GM15510 (cell line): ENCODE measurements around the gene UFD1.

Experiments used
- POLR2A ChIP-seq: IDR thresholded peaks from 3 replicates; pipeline ENCODE4 v1.6.1; 2011; ENCODE audit warnings: borderline replicate concordance; ENCODE audit not compliant: insufficient read length; ENCODE audit errors: extremely low read depth

UFD1 gene

GRCh38 chr22:19494001-19494560, 15.1 kb upstream of the UFD1 start:
- no peak for TF ChIP-seq POLR2A

- TF ChIP-seq POLR2A = no peak
Measured at GRCh38 chr22:19492504-19493174, 13.6 kb upstream of the UFD1 start.

DNA sequence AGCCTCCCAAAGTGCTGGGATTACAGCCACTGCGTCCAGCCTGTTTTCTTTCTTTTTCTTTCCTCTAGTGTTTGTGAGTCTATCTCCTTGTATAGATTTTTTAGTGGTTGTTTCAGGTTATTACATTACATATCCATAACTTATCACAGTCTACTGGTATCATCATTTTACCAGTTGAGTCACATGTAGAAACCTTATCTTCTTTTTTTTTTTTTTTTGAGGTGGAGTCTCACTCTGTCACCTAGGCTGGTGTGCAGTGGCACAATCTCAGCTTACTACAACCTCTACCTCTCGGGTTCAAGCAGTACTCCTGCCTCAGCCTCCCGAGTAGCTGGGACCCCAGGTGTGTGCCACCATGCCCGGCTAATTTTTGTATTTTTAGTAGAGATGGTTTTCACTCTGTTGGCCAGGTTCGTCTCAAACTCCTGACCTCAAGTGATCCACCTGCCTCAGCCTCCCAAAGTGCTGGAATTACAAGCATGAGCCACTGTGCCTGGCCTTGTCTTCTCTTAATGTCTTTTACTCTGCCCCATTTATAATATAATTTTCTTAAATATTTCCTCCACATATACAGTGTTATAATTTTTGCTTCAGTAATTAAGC, 11.7 kb upstream of the UFD1 start:
- no peak for TF ChIP-seq POLR2A

DNA sequence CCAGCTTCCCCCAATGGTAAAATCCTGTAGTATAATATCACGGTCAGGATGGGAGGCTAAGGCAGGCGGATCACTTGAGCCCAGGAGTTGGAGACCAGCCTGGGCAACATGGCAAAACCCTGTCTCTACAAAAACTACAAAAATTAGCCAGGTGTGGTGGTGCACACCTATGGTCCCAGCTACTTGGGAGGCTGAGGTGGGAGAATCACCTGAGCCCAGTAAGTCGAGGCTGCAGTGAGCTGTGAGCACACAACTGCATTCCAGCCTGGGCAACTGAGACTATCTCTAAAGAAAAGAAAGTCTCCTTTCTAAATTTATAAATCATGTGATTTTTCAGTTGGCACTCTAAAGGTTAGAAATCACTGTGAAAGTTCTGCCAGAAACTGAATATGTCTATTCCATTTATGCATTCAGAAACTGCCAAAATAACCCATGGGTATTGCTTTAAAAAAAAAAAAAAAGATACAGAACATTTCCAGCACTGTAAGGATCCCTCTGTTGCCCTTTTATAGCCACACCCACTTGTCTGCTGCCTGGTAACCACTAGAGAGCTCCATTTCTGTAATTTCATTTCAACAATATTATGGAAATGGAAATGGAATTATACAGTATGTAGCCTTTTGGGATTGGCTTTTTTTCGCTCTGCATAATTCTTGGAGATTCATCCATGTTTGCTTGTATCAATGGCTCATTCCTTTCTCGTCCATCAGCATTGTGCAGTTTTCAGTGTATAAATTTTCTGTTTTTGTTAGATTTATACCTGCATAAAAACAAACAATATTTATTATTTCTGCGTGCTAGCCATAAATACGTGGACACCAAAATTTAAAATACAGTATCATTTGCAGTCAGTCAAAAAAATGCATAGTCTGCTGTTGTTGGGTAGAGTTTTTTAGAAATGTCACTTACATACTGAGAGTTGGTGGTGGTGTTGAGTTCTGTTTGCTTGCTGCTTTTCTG, 10.2 kb upstream of the UFD1 start:
- TF ChIP-seq POLR2A = no peak

DNA sequence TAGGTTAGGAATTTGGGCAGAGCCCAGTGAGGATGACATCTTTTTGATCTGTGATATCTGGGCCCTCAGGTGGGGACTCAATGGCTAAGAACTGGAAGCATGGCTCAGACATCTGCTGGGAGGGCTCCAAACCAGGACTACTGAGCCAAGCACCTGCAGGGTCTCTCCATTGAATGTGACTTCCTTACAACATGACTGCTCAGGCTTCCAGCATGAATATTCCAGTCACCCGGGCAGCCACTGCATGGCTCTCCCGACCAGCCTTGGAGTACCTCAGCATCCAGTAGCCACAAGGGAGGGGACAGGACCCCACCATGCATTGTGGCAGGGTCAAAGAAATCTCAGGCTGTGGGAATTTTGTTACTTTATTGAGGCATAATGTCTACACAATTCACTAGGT, 9.3 kb upstream of the UFD1 start:
- no peak for TF ChIP-seq POLR2A

- no peak for TF ChIP-seq POLR2A
Measured at GRCh38 chr22:19483481-19484244, 4.7 kb upstream of the UFD1 start.

DNA sequence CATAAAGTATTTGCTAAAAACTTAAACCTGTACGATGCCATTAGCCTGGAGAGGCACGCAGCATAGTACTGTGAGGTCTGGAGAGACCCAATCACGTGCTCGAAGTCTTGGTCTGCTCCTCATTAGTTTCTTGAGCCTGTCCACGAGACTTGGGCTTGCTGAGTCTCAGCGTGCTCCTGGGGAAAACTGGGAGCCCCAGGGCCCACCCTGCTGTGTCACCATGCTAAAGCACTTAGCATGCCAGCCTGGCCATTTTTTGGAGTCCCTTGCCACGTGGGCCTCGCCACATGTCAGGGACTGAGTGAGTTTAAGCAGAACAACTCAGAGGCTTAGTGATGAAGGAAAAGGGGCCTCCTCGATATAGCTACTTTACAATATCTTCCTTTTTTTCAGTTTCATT, 3.3 kb upstream of the UFD1 start:
- TF ChIP-seq POLR2A = no peak

DNA sequence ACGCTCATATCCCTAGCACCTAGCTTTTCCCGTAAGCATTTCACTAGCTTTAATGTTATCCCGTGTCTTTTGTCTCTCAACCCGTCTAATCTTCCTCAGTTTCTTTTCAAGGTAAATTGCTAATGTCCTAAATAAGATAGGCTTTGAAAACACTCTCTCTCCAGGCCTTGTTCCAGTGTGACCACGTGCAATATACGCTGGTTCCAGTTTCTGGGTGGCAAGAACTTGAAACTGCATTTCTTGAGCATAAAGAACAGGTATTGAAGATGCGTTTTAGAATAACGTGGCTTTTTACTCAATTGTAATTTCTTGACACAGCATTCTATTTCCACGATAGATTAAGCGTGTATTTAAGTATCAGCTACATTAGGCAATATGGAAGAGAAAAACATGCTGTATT, 1.8 kb upstream of the UFD1 start:
- TF ChIP-seq POLR2A = no peak

DNA sequence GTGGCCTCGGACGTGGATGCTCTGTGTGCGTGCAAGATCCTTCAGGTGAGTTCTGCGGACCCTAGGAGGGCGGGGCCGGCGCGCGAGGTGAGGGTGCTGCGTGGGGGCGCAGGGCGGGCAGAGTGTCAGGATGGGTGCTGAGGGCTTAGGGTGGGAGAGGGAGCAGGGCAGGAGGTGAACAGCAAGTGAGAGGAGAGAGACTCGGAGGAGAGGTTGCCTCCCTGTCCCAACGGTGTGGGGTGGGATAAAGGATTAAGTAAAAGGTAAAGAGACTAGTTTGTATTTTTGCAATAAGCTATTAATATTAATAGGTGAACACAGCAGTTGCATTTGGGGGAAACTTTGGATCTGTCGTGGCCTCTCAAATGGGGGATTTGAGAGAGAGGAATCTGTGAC, 1.2 kb upstream of the UFD1 start:
- no peak for TF ChIP-seq POLR2A

DNA sequence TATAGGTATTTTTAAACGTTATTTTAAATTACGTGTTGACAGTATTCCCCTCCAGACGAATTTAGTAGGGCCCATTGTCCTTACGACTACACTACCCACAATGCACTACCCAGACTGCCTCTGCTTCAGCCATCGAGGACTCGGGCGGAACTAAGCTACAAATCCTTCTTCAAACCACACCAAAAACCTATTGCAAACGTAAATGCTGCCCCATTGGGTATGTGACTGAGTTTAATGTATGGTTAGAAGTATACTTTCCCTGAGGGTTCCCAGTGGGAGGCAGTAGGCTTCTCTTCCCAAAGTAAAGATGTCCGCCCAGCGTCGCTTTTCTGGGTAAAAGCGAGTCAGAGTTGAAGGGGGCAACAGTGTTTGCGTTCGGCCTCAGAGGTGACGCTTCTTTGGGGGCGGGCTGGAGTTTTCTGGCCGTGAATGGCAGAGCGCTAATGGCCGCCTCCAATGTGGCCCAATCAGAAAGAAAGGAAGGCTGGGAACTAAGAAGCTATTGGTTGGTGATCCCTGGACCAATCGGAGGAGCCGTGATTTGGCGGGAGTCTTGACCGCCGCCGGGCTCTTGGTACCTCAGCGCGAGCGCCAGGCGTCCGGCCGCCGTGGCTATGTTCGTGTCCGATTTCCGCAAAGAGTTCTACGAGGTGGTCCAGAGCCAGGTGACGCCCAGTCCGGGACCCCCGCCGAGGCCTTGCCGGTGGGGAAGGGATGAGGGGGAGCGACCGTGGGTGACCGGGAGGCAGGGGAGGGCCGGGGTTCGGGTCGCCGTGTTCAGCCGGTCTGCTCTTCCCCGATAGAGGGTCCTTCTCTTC, 571 bp upstream of the UFD1 start, which contains the start of gene CDC45:
CDC45 (plus strand) TSS at position 566 of the 818 bp plus-strand sequence; CDS start at position 615, 49 bp downstream.
- TF ChIP-seq POLR2A = peak; percentile 71

DNA sequence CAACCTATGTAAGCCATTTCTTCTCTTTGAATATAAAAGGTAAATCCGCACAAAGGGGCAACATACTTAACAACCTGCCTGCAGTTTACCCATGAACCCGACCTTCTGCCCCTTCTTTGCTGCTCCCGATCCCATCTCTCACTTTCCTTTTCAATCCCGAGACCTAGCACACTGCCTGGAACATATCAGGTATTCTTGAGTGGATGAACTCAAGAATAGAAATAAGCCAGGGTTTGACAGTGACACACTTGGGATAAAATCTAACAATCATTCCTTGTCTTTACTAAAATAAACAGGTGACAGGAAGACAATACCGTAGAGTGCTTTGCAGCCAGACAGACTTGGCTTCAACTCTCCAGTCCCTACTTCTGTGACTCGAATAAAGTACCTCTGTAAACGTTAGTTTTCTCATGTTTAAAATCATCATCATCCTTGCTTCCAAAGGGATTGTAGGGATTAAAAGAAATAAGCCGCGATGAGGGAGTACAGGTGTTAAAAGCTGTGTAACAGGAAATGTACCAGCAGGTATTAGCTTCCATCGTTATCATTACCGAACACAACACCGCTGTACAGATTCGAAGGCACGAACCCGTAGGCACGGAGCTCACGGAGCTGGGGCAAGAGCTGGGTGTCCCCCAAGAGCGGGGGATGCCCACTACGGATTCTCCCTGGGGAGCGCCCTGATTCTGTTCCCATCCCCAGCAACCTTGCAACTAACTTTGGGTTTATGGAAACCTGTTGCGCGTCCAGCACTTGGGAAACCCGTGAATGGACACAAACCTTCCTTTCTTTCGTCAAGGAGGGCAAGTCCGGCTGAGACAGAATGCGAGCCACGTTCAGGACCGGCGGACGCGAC, 720 bp downstream of the UFD1 start:
- TF ChIP-seq POLR2A = no peak

- TF ChIP-seq POLR2A = no peak
Measured at GRCh38 chr22:19477321-19478044, 1.5 kb downstream of the UFD1 start.
